GM18867 (cell line): ENCODE results near the gene ZNF205.
A peak's percentile ranks its signal among the peaks of the same experiment; 100 is the strongest.
"Not testable (repeated sequence)": the region's sequence is repeated elsewhere in the genome, so short reads cannot be mapped to it uniquely, and the experiment has no call there.

Experiments
- ATAC-seq: cut with Tn5 transposase; IDR thresholded peaks from one replicate; pipeline ENCODE4 v1.9.1; 2021; ENCODE audit warnings: mild to moderate bottlenecking, moderate library complexity; ENCODE audit not compliant: unreplicated experiment

The ZNF205 gene

GRCh38 chr16:3131755-3132377, 19.5 kb downstream of the ZNF205 start:
- ATAC-seq, result no peak

- no peak for ATAC-seq
Observed at GRCh38 chr16:3133844-3134243, 21.5 kb downstream of the ZNF205 start.

- peak; percentile 82 for ATAC-seq
Observed at GRCh38 chr16:3134338-3135125, 22.1 kb downstream of the ZNF205 start, which contains the start of gene ZNF213. Gene ZNF213 (plus strand): TSS chr16:3135029. CDS start chr16:3137281, 2,252 bp downstream.

- ATAC-seq, result peak; percentile 4
Observed at GRCh38 chr16:3135126-3135715, 22.8 kb downstream of the ZNF205 start.

- no peak for ATAC-seq
Observed at GRCh38 chr16:3137267-3137666, 24.9 kb downstream of the ZNF205 start.

GRCh38 chr16:3138342-3138741, 26.0 kb downstream of the ZNF205 start:
- no peak for ATAC-seq

GRCh38 chr16:3138823-3139426, 26.5 kb downstream of the ZNF205 start:
- ATAC-seq, result no peak

GRCh38 chr16:3139561-3139960, 27.2 kb downstream of the ZNF205 start:
- ATAC-seq, result not testable (repeated sequence)

- no peak for ATAC-seq
Observed at GRCh38 chr16:3140603-3141427, 28.4 kb downstream of the ZNF205 start.

- ATAC-seq, result no peak
Observed at GRCh38 chr16:3141781-3142311, 29.5 kb downstream of the ZNF205 start.

- no peak for ATAC-seq
Observed at GRCh38 chr16:3142327-3142726, 29.9 kb downstream of the ZNF205 start.

- no peak for ATAC-seq
Observed at GRCh38 chr16:3142770-3143169, 30.4 kb downstream of the ZNF205 start.

- no peak for ATAC-seq
Observed at GRCh38 chr16:3143189-3143588, 30.8 kb downstream of the ZNF205 start.

GRCh38 chr16:3143598-3144320, 31.4 kb downstream of the ZNF205 start:
- no peak for ATAC-seq

- no peak for ATAC-seq
Observed at GRCh38 chr16:3144321-3144983, 32.1 kb downstream of the ZNF205 start.

GRCh38 chr16:3145151-3145550, 32.8 kb downstream of the ZNF205 start:
- no peak for ATAC-seq

- ATAC-seq, result no peak
Observed at GRCh38 chr16:3145660-3146059, 33.3 kb downstream of the ZNF205 start.

- ATAC-seq, result no peak
Observed at GRCh38 chr16:3147046-3147756, 34.8 kb downstream of the ZNF205 start.

- ATAC-seq, result no peak
Observed at GRCh38 chr16:3147757-3148104, 35.3 kb downstream of the ZNF205 start.
